Endothelial cell of umbilical vein (primary cell): ENCODE measurements around the gene C3orf70. TPM values are rescaled to one million over a fixed set of nuclear protein-coding genes. Genes with fewer than 3 reads are reported as not detected.

ENCODE experiments used
- BruUV-seq: library from RNA; stranded (reverse); fragments of 400-500 nt; replicated peaks from 2 replicates; lab custom pipeline; 2021; lab: Mats Ljungman, UMichigan
- CTCF ChIA-PET: fragments of 300-600, 350-600 bp; sonication (Branson Sonifier 250); formaldehyde crosslinking; loops from one replicate; lab custom pipeline; 2021; ENCODE audit warnings: antibody characterized with exemption, inconsistent platforms; lab: Charles Lee
- POLR2A ChIA-PET: fragments of 300-600, 350-600 bp; sonication (Branson Sonifier 250); formaldehyde crosslinking; loops from one replicate; lab custom pipeline; 2021; ENCODE audit warnings: antibody characterized with exemption, inconsistent platforms; lab: Charles Lee
- DNase-seq: peaks from one replicate; pipeline ENCODE4 v3.0.0-alpha.2; 2011; ENCODE audit warnings: low read depth, low spot score
- FAIRE-seq: peaks from 2 replicates; lab custom pipeline; 2011; peaks lifted over from hg19 to GRCh38; lab: Jason Lieb, UNC
- H2AFZ ChIP-seq: 2 replicates; pipeline ENCODE4 v1.6.0; 2012; ENCODE audit warnings: low read depth, low read length, control low read depth, inconsistent platforms
- H3K27ac ChIP-seq: 2 replicates; pipeline ENCODE4 v1.5.1; 2011; ENCODE audit warnings: low read depth, mild to moderate bottlenecking, control low read depth, low read length, moderate library complexity; ENCODE audit not compliant: insufficient read depth
- H3K27me3 ChIP-seq, 2 experiments: 2 replicates each; pipeline versions ENCODE4 v1.6.0 to v1.6.1; 2011; ENCODE audit warnings: low read length in 2 of 2, mixed read lengths in 1 of 2; ENCODE audit not compliant: control insufficient read depth in 2 of 2, insufficient read depth in 2 of 2
- H3K36me3 ChIP-seq, 2 experiments: 2 replicates in 1 of 2; 3 replicates in 1 of 2; pipeline ENCODE4 v1.5.1; 2011; ENCODE audit warnings: low read length in 2 of 2, mild to moderate bottlenecking in 1 of 2, moderate library complexity in 1 of 2; ENCODE audit not compliant: control insufficient read depth in 2 of 2, insufficient read depth in 2 of 2; ENCODE audit errors: extremely low read depth in 1 of 2
- H3K4me1 ChIP-seq: 3 replicates; pipeline ENCODE4 v1.5.1; 2011; ENCODE audit warnings: mild to moderate bottlenecking, low read length; ENCODE audit not compliant: control insufficient read depth, insufficient read depth; ENCODE audit errors: extremely low read depth
- H3K4me2 ChIP-seq: 2 replicates; pipeline ENCODE4 v1.6.1; 2011; ENCODE audit warnings: low read length, control low read depth, mixed read lengths; ENCODE audit not compliant: insufficient read depth
- H3K4me3 ChIP-seq, 3 experiments: fragments of 200-600 bp in 1 of 3; sonication (generic), shearing (Covaris generic) in 1 of 3; replicated peaks in 1 of 3; 2 replicates each; pipeline ENCODE4 v1.5.1; 2011 to 2016; ENCODE audit warnings: control low read depth in 3 of 3, low read length in 3 of 3, mild to moderate bottlenecking in 2 of 3, inconsistent platforms in 1 of 3, low read depth in 1 of 3, moderate library complexity in 1 of 3; ENCODE audit not compliant: insufficient read depth in 1 of 3
- H3K79me2 ChIP-seq: 2 replicates; pipeline ENCODE4 v1.6.0; 2012; ENCODE audit warnings: low read length, inconsistent platforms; ENCODE audit not compliant: control insufficient read depth, insufficient read depth
- H3K9ac ChIP-seq: replicated peaks from 2 replicates; pipeline ENCODE3; 2011; ENCODE audit warnings: low read length, control low read depth; ENCODE audit not compliant: insufficient read depth; ENCODE audit errors: extremely low read depth
- H3K9me1 ChIP-seq: replicated peaks from 3 replicates; pipeline ENCODE4 v1.6.0; 2011; ENCODE audit warnings: mild to moderate bottlenecking, low read length; ENCODE audit not compliant: control insufficient read depth, insufficient read depth; ENCODE audit errors: extremely low read depth
- H3K9me3 ChIP-seq: replicated peaks from 2 replicates; pipeline ENCODE4 v1.5.1; 2012; ENCODE audit warnings: low read length, inconsistent platforms; ENCODE audit not compliant: control insufficient read depth, insufficient read depth
- H4K20me1 ChIP-seq: replicated peaks from 2 replicates; pipeline ENCODE3; 2011; ENCODE audit warnings: mild to moderate bottlenecking, low read length; ENCODE audit not compliant: control insufficient read depth, insufficient read depth; ENCODE audit errors: extremely low read depth
- EZH2 ChIP-seq: IDR thresholded peaks from 2 replicates; pipeline ENCODE4 v1.6.1; 2012; ENCODE audit warnings: borderline replicate concordance, low read depth, mild to moderate bottlenecking, moderate library complexity, low read length, inconsistent platforms; ENCODE audit not compliant: severe bottlenecking
- FOS ChIP-seq: IDR thresholded peaks from 2 replicates; pipeline ENCODE4 v1.6.1; 2011; ENCODE audit warnings: mild to moderate bottlenecking, low read length, moderate library complexity, borderline replicate concordance; ENCODE audit not compliant: insufficient read depth
- GATA2 ChIP-seq: IDR thresholded peaks from 2 replicates; pipeline ENCODE4 v1.7.0; 2011; ENCODE audit warnings: low read depth, mild to moderate bottlenecking, moderate library complexity, mixed read lengths, low read length; ENCODE audit not compliant: insufficient read length, insufficient read depth
- MAX ChIP-seq: IDR thresholded peaks from 2 replicates; pipeline ENCODE4 v1.6.1; 2011; ENCODE audit not compliant: insufficient read depth, insufficient read length
- MYC ChIP-seq: IDR thresholded peaks from one replicate; pipeline ENCODE4 v1.6.1; 2011; ENCODE audit warnings: mild to moderate bottlenecking, low read depth, low read length
- POLR2A ChIP-seq: IDR thresholded peaks from 2 replicates; pipeline ENCODE4 v1.6.1; 2012; ENCODE audit warnings: low read depth, mild to moderate bottlenecking, control low read depth, low read length
- POLR2AphosphoS5 ChIP-seq: IDR thresholded peaks from 2 replicates; pipeline ENCODE4 v1.6.1; 2012; ENCODE audit warnings: low read depth, mild to moderate bottlenecking, control low read depth, low read length, moderate library complexity; ENCODE audit not compliant: insufficient read depth
- dilution Hi-C: fragments of 300-500 bp; cut with MboI; formaldehyde crosslinking; loops from one replicate; pipeline ENCODE4 v1.15.0; 2019; ENCODE audit warnings: low sequenced_read_pairs; ENCODE audit not compliant: extremely low pct_ligation_motif_present
- intact Hi-C: fragments of 100-400 bp; cut with micrococcal nuclease; formaldehyde crosslinking; loops from one replicate; pipeline ENCODE4 v1.10.0; 2022
- polyA plus RNA-seq, 4 experiments: library from polyadenylated mRNA; depleted of rRNA in 3 of 4; stranded (reverse) in 3 of 4; unstranded in 1 of 4; fragments of >200 nt; gene quantifications; 2 replicates each; pipeline versions ENCODE4 v1.2.1 to v1.2.3, GENCODE V29; 2011 to 2012; ENCODE audit warnings: missing spikeins in 1 of 4
- total RNA-seq: library from RNA; stranded (reverse); gene quantifications from 2 replicates; pipeline ENCODE4 v1.2.3, GENCODE V29; 2021
- TF ChIP-seq, protein P1 (sequence below), 2 donors: IDR thresholded peaks; 1 replicate in 1 of 2; 2 replicates in 1 of 2; pipeline ENCODE4 v1.5.1; 2011; ENCODE audit warnings: low read length in 2 of 2, mild to moderate bottlenecking in 2 of 2, moderate library complexity in 2 of 2, control low read depth in 1 of 2, inconsistent platforms in 1 of 2, low read depth in 1 of 2; ENCODE audit not compliant: insufficient read depth in 1 of 2; ENCODE audit errors: extremely low read depth in 1 of 2

C3orf70 gene
- total and polyA plus RNA-seq, 2 donors (not counting 3 experiments of a cell fraction or from before 2014, with no cell fraction given): 0.08 to 0.20 TPM

GRCh38 chr3:185090811-185091210 is 62.0 kb downstream of the C3orf70 start:
- H3K9me1 ChIP-seq: no peaks in the 10 kb centered on the region
- H3K4me1 ChIP-seq: no peaks in the 10 kb centered on the region
- H3K79me2 ChIP-seq: no peaks in the 10 kb centered on the region
- H3K27ac ChIP-seq: no peak overlapping the region
- dilution Hi-C loops (no loop called here), intact Hi-C loops (no loop called here)
- no TSS peak for BruUV-seq
- ChIA-PET POLR2A (no interaction called here), CTCF (no interaction called here)
- H3K36me3 ChIP-seq: no peaks in the 10 kb centered on the region
- no peaks in the 10 kb centered on the region for H3K9me3 ChIP-seq
- H3K27me3 ChIP-seq: peaks cover 3 to 5% of the 10 kb centered on the region in 2 experiments
- DNase-seq: no peak
- H3K4me3 ChIP-seq: no peak overlapping the region
- H3K9ac ChIP-seq: no peak overlapping the region
- no peak for TF ChIP-seq EZH2
- TF ChIP-seq MYC: no peak
- no peak for TF ChIP-seq GATA2
- no peak for TF ChIP-seq POLR2A
- TF ChIP-seq, protein P1, sequence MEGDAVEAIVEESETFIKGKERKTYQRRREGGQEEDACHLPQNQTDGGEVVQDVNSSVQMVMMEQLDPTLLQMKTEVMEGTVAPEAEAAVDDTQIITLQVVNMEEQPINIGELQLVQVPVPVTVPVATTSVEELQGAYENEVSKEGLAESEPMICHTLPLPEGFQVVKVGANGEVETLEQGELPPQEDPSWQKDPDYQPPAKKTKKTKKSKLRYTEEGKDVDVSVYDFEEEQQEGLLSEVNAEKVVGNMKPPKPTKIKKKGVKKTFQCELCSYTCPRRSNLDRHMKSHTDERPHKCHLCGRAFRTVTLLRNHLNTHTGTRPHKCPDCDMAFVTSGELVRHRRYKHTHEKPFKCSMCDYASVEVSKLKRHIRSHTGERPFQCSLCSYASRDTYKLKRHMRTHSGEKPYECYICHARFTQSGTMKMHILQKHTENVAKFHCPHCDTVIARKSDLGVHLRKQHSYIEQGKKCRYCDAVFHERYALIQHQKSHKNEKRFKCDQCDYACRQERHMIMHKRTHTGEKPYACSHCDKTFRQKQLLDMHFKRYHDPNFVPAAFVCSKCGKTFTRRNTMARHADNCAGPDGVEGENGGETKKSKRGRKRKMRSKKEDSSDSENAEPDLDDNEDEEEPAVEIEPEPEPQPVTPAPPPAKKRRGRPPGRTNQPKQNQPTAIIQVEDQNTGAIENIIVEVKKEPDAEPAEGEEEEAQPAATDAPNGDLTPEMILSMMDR (IDR thresholded peaks at IDR 0.05; ENCODE audit: extremely low read depth in 1 of 2, insufficient read depth in 1 of 2, low read depth in 1 of 2, low read length in 2 of 2): no peak
- no peak overlapping the region for H2AFZ ChIP-seq
- no peak overlapping the region for H3K4me2 ChIP-seq
- H4K20me1 ChIP-seq: no peaks in the 10 kb centered on the region
- FAIRE-seq: no peak

GRCh38 chr3:185089751-185090150 is 63.1 kb downstream of the C3orf70 start:
- Histone ChIP-seq H3K9me1 (no peaks in the 10 kb centered on the region), H3K4me1 (no peaks in the 10 kb centered on the region), H3K4me3 (no peak overlapping the region), H2AFZ (no peak overlapping the region), H3K36me3 (no peaks in the 10 kb centered on the region), H3K79me2 (no peaks in the 10 kb centered on the region), H3K9ac (no peak overlapping the region), H3K27ac (no peak overlapping the region), H4K20me1 (no peaks in the 10 kb centered on the region), H3K27me3 (peaks cover 3 to 5% of the 10 kb centered on the region in 2 experiments), H3K4me2 (no peak overlapping the region), H3K9me3 (no peaks in the 10 kb centered on the region)
- ChIA-PET CTCF (interaction anchor here (1.0 kb wide), 1 partner anchor 18 kb away, joined by 3 read pairs; no protein-coding TSS in a partner anchor), POLR2A (no interaction called here)
- DNase-seq: no peak
- dilution Hi-C loops (no loop called here), intact Hi-C loops (no loop called here)
- no TSS peak for BruUV-seq
- TF ChIP-seq MAX: no peak
- TF ChIP-seq POLR2AphosphoS5: no peak
- TF ChIP-seq FOS: no peak
- TF ChIP-seq, protein P1 (IDR thresholded peaks at IDR 0.05; ENCODE audit: extremely low read depth in 1 of 2, insufficient read depth in 1 of 2, low read depth in 1 of 2, low read length in 2 of 2): no peak
- TF ChIP-seq GATA2: no peak
- TF ChIP-seq EZH2: no peak
- TF ChIP-seq POLR2A: no peak
- FAIRE-seq: no peak
